HG03342 (cell line): Measurements from ENCODE around the gene GGT7.
"Not testable (repeated sequence)": the region's sequence is repeated elsewhere in the genome, so short reads cannot be mapped to it uniquely, and the experiment has no call there.

ENCODE experiments used
- ATAC-seq: cut with Tn5 transposase; IDR thresholded peaks from one replicate; pipeline ENCODE4 v1.9.1; 2021; ENCODE audit warnings: mild to moderate bottlenecking, moderate library complexity; ENCODE audit not compliant: unreplicated experiment

GGT7 gene

GRCh38 chr20:34850969-34851368 lies 21.7 kb downstream of the GGT7 start:
- ATAC-seq = no peak

- ATAC-seq = no peak
Observed at GRCh38 chr20:34849778-34850177, 22.9 kb downstream of the GGT7 start.

- ATAC-seq = no peak
Observed at GRCh38 chr20:34848597-34848996, 24.1 kb downstream of the GGT7 start.

- ATAC-seq = no peak
Observed at GRCh38 chr20:34843421-34843820, 29.2 kb downstream of the GGT7 start.

- ATAC-seq = no peak
Observed at GRCh38 chr20:34842143-34842542, 30.5 kb downstream of the GGT7 start.

- ATAC-seq = no peak
Observed at GRCh38 chr20:34834459-34834893, 38.2 kb downstream of the GGT7 start.

GRCh38 chr20:34831936-34832335 lies 40.7 kb downstream of the GGT7 start:
- no peak for ATAC-seq

GRCh38 chr20:34829191-34829590 lies 43.5 kb downstream of the GGT7 start:
- ATAC-seq = no peak

GRCh38 chr20:34825530-34826362 lies 46.9 kb downstream of the GGT7 start, which contains the start of gene NCOA6:
NCOA6 (minus strand) TSS chr20:34825651; CDS start chr20:34782355, 43,296 bp downstream.
- peak; percentile 53 for ATAC-seq

- ATAC-seq = peak; percentile 71
Observed at GRCh38 chr20:34824806-34825529, 47.7 kb downstream of the GGT7 start.

GRCh38 chr20:34824452-34824805 lies 48.2 kb downstream of the GGT7 start:
- ATAC-seq = peak; percentile 46

GRCh38 chr20:34824026-34824425 lies 48.6 kb downstream of the GGT7 start:
- no peak for ATAC-seq

- ATAC-seq = no peak
Observed at GRCh38 chr20:34820805-34821578, 51.7 kb downstream of the GGT7 start.

- no peak for ATAC-seq
Observed at GRCh38 chr20:34817801-34818200, 54.9 kb downstream of the GGT7 start.

- no peak for ATAC-seq
Observed at GRCh38 chr20:34817072-34817471, 55.6 kb downstream of the GGT7 start.

GRCh38 chr20:34815636-34816035 lies 57.0 kb downstream of the GGT7 start:
- no peak for ATAC-seq

- no peak for ATAC-seq
Observed at GRCh38 chr20:34808583-34808982, 64.1 kb downstream of the GGT7 start.

- ATAC-seq = not testable (repeated sequence)
Observed at GRCh38 chr20:34807944-34808465, 64.7 kb downstream of the GGT7 start.

GRCh38 chr20:34806255-34806654 lies 66.4 kb downstream of the GGT7 start:
- ATAC-seq = no peak

GRCh38 chr20:34798871-34799270 lies 73.8 kb downstream of the GGT7 start:
- no peak for ATAC-seq

GRCh38 chr20:34798328-34798727 lies 74.3 kb downstream of the GGT7 start:
- ATAC-seq = no peak
